GM21515 (cell line): ENCODE data around the gene IL36B.

Experiments used
- ATAC-seq: cut with Tn5 transposase; IDR thresholded peaks from one replicate; pipeline ENCODE4 v1.9.1; 2021; ENCODE audit not compliant: unreplicated experiment

The IL36B gene

GRCh38 chr2:113012436-113013335, 40.0 kb downstream of the IL36B start:
- ATAC-seq: no peak

GRCh38 chr2:113011108-113011507, 41.6 kb downstream of the IL36B start:
- ATAC-seq: no peak

- no peak for ATAC-seq
These were observed 42.6 kb downstream of the IL36B start for GRCh38 chr2:113010088-113010487.

GRCh38 chr2:113009622-113010021, 43.0 kb downstream of the IL36B start:
- no peak for ATAC-seq

GRCh38 chr2:113007250-113007649, 45.4 kb downstream of the IL36B start:
- ATAC-seq: no peak

- no peak for ATAC-seq
These were observed 47.6 kb downstream of the IL36B start, which contains the start of gene IL36A for GRCh38 chr2:113005030-113005509. Gene IL36A (plus strand): TSS chr2:113005459. CDS start chr2:113005872, 413 bp downstream.

GRCh38 chr2:113002677-113003076, 50.0 kb downstream of the IL36B start:
- no peak for ATAC-seq

GRCh38 chr2:113000436-113000835, 52.2 kb downstream of the IL36B start:
- no peak for ATAC-seq

- ATAC-seq: no peak
These were observed 55.5 kb downstream of the IL36B start for GRCh38 chr2:112997151-112997550.

- no peak for ATAC-seq
These were observed 56.0 kb downstream of the IL36B start for GRCh38 chr2:112996635-112997034.

GRCh38 chr2:112995346-112995920, 57.2 kb downstream of the IL36B start:
- no peak for ATAC-seq

- no peak for ATAC-seq
These were observed 58.0 kb downstream of the IL36B start for GRCh38 chr2:112994648-112995047.

GRCh38 chr2:112993831-112994230, 58.8 kb downstream of the IL36B start:
- ATAC-seq: no peak

GRCh38 chr2:112989611-112990010, 63.1 kb downstream of the IL36B start:
- no peak for ATAC-seq

- no peak for ATAC-seq
These were observed 67.6 kb downstream of the IL36B start for GRCh38 chr2:112985090-112985489.

- ATAC-seq: no peak
These were observed 72.1 kb downstream of the IL36B start for GRCh38 chr2:112980537-112980936.

- ATAC-seq: no peak
These were observed 72.9 kb downstream of the IL36B start for GRCh38 chr2:112979731-112980130.

- no peak for ATAC-seq
These were observed 75.1 kb downstream of the IL36B start, which contains the start of gene IL36G for GRCh38 chr2:112977559-112978056. Gene IL36G (plus strand): TSS chr2:112978006. CDS start chr2:112978639, 633 bp downstream.
